Neural progenitor cell (in vitro differentiated cells): ENCODE results near the gene CDCP2. TPM values are rescaled to one million over a fixed set of nuclear protein-coding genes. Genes with fewer than 3 reads are reported as not detected.

Experiments used
- DNase-seq: peaks from one replicate; pipeline ENCODE4 v3.0.0-alpha.2; 2016; ENCODE audit warnings: low spot score
- H2AFZ ChIP-seq: fragments of 200-600 bp; sonication (generic); replicated peaks from 2 replicates; pipeline ENCODE4 v1.6.1; 2016; ENCODE audit warnings: antibody characterized with exemption
- H3F3A ChIP-seq: fragments of 200-600 bp; sonication (generic); 2 replicates; pipeline ENCODE4 v1.6.1; 2016; ENCODE audit warnings: antibody characterized with exemption, low read depth
- H3K27ac ChIP-seq: fragments of 200-600 bp; sonication (generic); 2 replicates; pipeline ENCODE4 v1.5.1; 2016; ENCODE audit warnings: mild to moderate bottlenecking
- H3K27me3 ChIP-seq: fragments of 200-600 bp; sonication (generic); 2 replicates; pipeline ENCODE4 v1.6.1; 2016; ENCODE audit warnings: mild to moderate bottlenecking, moderate library complexity
- H3K36me3 ChIP-seq: fragments of 200-600 bp; sonication (generic); 2 replicates; pipeline ENCODE4 v1.5.1; 2016
- H3K4me1 ChIP-seq: fragments of 200-600 bp; sonication (generic); 2 replicates; pipeline ENCODE4 v1.6.1; 2016; ENCODE audit warnings: mixed run types
- H3K4me2 ChIP-seq: fragments of 200-600 bp; sonication (generic); 2 replicates; pipeline ENCODE4 v1.6.1; 2016
- H3K4me3 ChIP-seq: fragments of 200-600 bp; sonication (generic); 2 replicates; pipeline ENCODE4 v1.5.1; 2016
- H3K79me2 ChIP-seq: fragments of 200-600 bp; sonication (generic); 2 replicates; pipeline ENCODE4 v1.6.1; 2016; ENCODE audit warnings: low read depth
- H3K9ac ChIP-seq: fragments of 200-600 bp; sonication (generic); 2 replicates; pipeline ENCODE4 v1.6.1; 2016
- H3K9me3 ChIP-seq: fragments of 200-600 bp; sonication (generic); 2 replicates; pipeline ENCODE4 v1.5.1; 2016; ENCODE audit warnings: low read depth
- H4K20me1 ChIP-seq: fragments of 200-600 bp; sonication (generic); 2 replicates; pipeline ENCODE4 v1.6.1; 2016; ENCODE audit warnings: low read depth
- H3K27ac Mint-ChIP-seq: 3 replicates; pipeline ENCODE4 v1.8.0; 2021; ENCODE audit warnings: mixed read lengths
- H3K27me3 Mint-ChIP-seq: 2 replicates; pipeline ENCODE4 v1.8.0; 2022; ENCODE audit warnings: low read depth, mild to moderate bottlenecking, inconsistent platforms, moderate library complexity, mixed read lengths; ENCODE audit not compliant: insufficient read depth
- H3K36me3 Mint-ChIP-seq: 3 replicates; pipeline ENCODE4 v1.8.0; 2021; ENCODE audit warnings: mixed read lengths
- H3K4me1 Mint-ChIP-seq: 3 replicates; pipeline ENCODE4 v1.8.0; 2021; ENCODE audit warnings: mixed read lengths
- H3K4me3 Mint-ChIP-seq: 3 replicates; pipeline ENCODE4 v1.8.0; 2021; ENCODE audit warnings: mild to moderate bottlenecking, moderate library complexity, mixed read lengths
- H3K9me3 Mint-ChIP-seq: 3 replicates; pipeline ENCODE4 v1.8.0; 2020; ENCODE audit warnings: mixed read lengths
- CTCF ChIP-seq: fragments of 200-600 bp; sonication (generic); IDR thresholded peaks from 2 replicates; pipeline ENCODE4 v1.5.1; 2017; ENCODE audit warnings: antibody characterized with exemption, mild to moderate bottlenecking
- EZH2 ChIP-seq: fragments of 200-600 bp; sonication (generic); IDR thresholded peaks from 2 replicates; pipeline ENCODE4 v1.6.1; 2017; ENCODE audit warnings: antibody characterized with exemption, mild to moderate bottlenecking, moderate library complexity
- EZH2phosphoT487 ChIP-seq: fragments of 200-600 bp; sonication (generic); IDR thresholded peaks from 2 replicates; pipeline ENCODE4 v1.6.1; 2017; ENCODE audit warnings: antibody characterized with exemption
- total RNA-seq: library from RNA; depleted of rRNA; stranded (reverse); fragments of >200 nt; gene quantifications from 2 replicates; pipeline ENCODE4 v1.2.3, GENCODE V29; 2015; ENCODE audit warnings: low replicate concordance

Gene CDCP2
- 0.15 TPM in 1 of 2 replicates, not detected in the other for total RNA-seq

GRCh38 chr1:54152696-54153095, at the start of gene CDCP2:
Gene CDCP2 (minus strand): TSS chr1:54153000. CDS start chr1:54152922, 78 bp downstream.
- Histone ChIP-seq H3K27me3 (no peaks in the 10 kb centered on the region), H4K20me1 (no peaks in the 10 kb centered on the region), H3K27ac (no peak within 1 kb of the TSS), H3K9me3 (no peaks in the 10 kb centered on the region), H3F3A (peaks cover 5% of the 10 kb centered on the region), H2AFZ (peak within 1 kb of the TSS; percentile 89), H3K9ac (no peak within 1 kb of the TSS), H3K4me1 (peaks cover 10% of the 10 kb centered on the region), H3K4me2 (peak within 1 kb of the TSS; percentile 49), H3K4me3 (no peak within 1 kb of the TSS), H3K79me2 (no peaks in the 10 kb centered on the region), H3K36me3 (no peaks in the 10 kb centered on the region)
- H3K4me3 Mint-ChIP-seq = no peak within 1 kb of the TSS
- peaks cover 19% of the 10 kb centered on the region for H3K4me1 Mint-ChIP-seq
- no peaks in the 10 kb centered on the region for H3K9me3 Mint-ChIP-seq
- no peak for TF ChIP-seq EZH2
- no peak for TF ChIP-seq EZH2phosphoT487
- TF ChIP-seq CTCF = no peak
- no peak for DNase-seq
- no peaks in the 10 kb centered on the region for H3K36me3 Mint-ChIP-seq
- H3K27me3 Mint-ChIP-seq = peaks cover 5% of the 10 kb centered on the region
- H3K27ac Mint-ChIP-seq = peak within 1 kb of the TSS; percentile 83

GRCh38 chr1:54200519-54200997, 47.8 kb upstream of the CDCP2 start:
- Histone ChIP-seq H3K27ac (no peak overlapping the region), H3K36me3 (peaks cover 3% of the 10 kb centered on the region), H3K9ac (peak overlapping the region; percentile 90), H3K9me3 (no peaks in the 10 kb centered on the region), H3K4me1 (peaks cover 9% of the 10 kb centered on the region), H4K20me1 (peaks cover 22% of the 10 kb centered on the region), H2AFZ (peak overlapping the region; percentile 83), H3K79me2 (peaks cover 33% of the 10 kb centered on the region), H3F3A (no peaks in the 10 kb centered on the region), H3K4me2 (peak overlapping the region; percentile 94), H3K4me3 (peak overlapping the region; percentile 83), H3K27me3 (no peaks in the 10 kb centered on the region)
- TF ChIP-seq CTCF (no peak), EZH2phosphoT487 (no peak), EZH2 (no peak)
- Mint-ChIP-seq H3K36me3 (peaks cover 12% of the 10 kb centered on the region), H3K27me3 (peaks cover 2% of the 10 kb centered on the region), H3K4me1 (peaks cover 26% of the 10 kb centered on the region), H3K27ac (peak overlapping the region; percentile 84), H3K9me3 (no peaks in the 10 kb centered on the region), H3K4me3 (peak overlapping the region; percentile 96)
- no peak for DNase-seq

- DNase-seq = peak; percentile 98
- Histone ChIP-seq H3F3A (no peaks in the 10 kb centered on the region), H3K4me1 (peaks cover 9% of the 10 kb centered on the region), H3K4me3 (peak within 1 kb of the TSS; percentile 83), H3K79me2 (peaks cover 33% of the 10 kb centered on the region), H2AFZ (peak within 1 kb of the TSS; percentile 85), H3K9ac (peak within 1 kb of the TSS; percentile 90), H3K27me3 (no peaks in the 10 kb centered on the region), H3K4me2 (peak within 1 kb of the TSS; percentile 94), H4K20me1 (peaks cover 18% of the 10 kb centered on the region), H3K27ac (no peak within 1 kb of the TSS), H3K9me3 (no peaks in the 10 kb centered on the region), H3K36me3 (no peaks in the 10 kb centered on the region)
- peak within 1 kb of the TSS; percentile 84 for H3K27ac Mint-ChIP-seq
- H3K27me3 Mint-ChIP-seq = peaks cover 2% of the 10 kb centered on the region
- H3K9me3 Mint-ChIP-seq = no peaks in the 10 kb centered on the region
- TF ChIP-seq EZH2 (no peak), CTCF (no peak), EZH2phosphoT487 (no peak)
- H3K4me3 Mint-ChIP-seq = peak within 1 kb of the TSS; percentile 96
- peaks cover 26% of the 10 kb centered on the region for H3K4me1 Mint-ChIP-seq
- H3K36me3 Mint-ChIP-seq = peaks cover 6% of the 10 kb centered on the region
These were observed 47.1 kb upstream of the CDCP2 start, which contains the start of the genes CYB5RL and MRPL37 for GRCh38 chr1:54199765-54200518. Gene CYB5RL (minus strand): TSS chr1:54200030. CDS start chr1:54195616, 4,414 bp downstream. Gene MRPL37 (plus strand): TSS chr1:54200167. CDS start chr1:54200244, 77 bp downstream.
